ENCODE results near the gene NDUFA7.
"Not testable (repeated sequence)": the region's sequence is repeated elsewhere in the genome, so short reads cannot be mapped to it uniquely, and the experiment has no call there.

Gene NDUFA7

GRCh38 chr19:8318835-8319234 lies 2.3 kb downstream of the NDUFA7 start:
- not testable (repeated sequence) for DNase-seq

- no peak for DNase-seq
These were observed 4.6 kb downstream of the NDUFA7 start for GRCh38 chr19:8316351-8317125.

DNA sequence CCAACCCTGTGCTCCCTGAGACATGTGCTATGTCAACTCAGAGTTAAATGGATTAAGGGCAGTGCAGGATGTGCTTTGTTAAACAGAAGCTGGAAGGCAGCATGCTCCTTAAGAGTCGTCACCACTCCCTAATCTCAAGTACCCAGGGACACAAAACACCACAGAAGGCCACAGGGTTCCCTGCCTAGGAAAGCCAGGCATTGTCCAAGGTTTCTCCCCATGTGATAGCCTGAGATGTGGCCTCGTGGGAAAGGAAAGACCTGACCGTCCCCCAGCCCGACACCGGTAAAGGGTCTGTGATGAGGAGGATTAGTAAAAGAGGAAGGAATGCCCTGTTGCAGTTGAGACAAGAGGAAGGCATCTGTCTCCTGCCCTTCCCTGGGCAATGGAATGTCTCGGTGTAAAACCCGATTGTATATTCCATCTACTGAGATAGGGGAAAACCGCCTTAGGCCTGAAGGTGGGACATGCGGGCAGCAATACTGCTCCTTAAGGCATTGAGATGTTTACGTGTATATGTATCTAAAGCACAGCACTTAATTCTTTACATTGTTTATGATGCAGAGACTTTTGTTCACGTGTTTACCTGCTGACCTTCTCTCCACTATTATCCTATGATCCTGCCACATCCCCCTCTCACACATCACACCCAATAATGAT lies 6.1 kb downstream of the NDUFA7 start:
- not testable (repeated sequence) for DNase-seq

- no peak for DNase-seq
These were observed 9.5 kb downstream of the NDUFA7 start for GRCh38 chr19:8311461-8312260.

- no peak for DNase-seq
These were observed 10.7 kb downstream of the NDUFA7 start for GRCh38 chr19:8310342-8311055.

- DNase-seq, result no peak
These were observed 12.3 kb downstream of the NDUFA7 start for GRCh38 chr19:8308891-8309291.

GRCh38 chr19:8307965-8308866 lies 13.0 kb downstream of the NDUFA7 start, which contains the start of gene CD320:
TSS of gene CD320 (minus strand) at chr19:8308358. CDS start at chr19:8308290, 68 bp downstream.
- peak; percentile 84 for DNase-seq

- no peak for DNase-seq
These were observed 13.7 kb downstream of the NDUFA7 start for GRCh38 chr19:8307400-8307964.

DNA sequence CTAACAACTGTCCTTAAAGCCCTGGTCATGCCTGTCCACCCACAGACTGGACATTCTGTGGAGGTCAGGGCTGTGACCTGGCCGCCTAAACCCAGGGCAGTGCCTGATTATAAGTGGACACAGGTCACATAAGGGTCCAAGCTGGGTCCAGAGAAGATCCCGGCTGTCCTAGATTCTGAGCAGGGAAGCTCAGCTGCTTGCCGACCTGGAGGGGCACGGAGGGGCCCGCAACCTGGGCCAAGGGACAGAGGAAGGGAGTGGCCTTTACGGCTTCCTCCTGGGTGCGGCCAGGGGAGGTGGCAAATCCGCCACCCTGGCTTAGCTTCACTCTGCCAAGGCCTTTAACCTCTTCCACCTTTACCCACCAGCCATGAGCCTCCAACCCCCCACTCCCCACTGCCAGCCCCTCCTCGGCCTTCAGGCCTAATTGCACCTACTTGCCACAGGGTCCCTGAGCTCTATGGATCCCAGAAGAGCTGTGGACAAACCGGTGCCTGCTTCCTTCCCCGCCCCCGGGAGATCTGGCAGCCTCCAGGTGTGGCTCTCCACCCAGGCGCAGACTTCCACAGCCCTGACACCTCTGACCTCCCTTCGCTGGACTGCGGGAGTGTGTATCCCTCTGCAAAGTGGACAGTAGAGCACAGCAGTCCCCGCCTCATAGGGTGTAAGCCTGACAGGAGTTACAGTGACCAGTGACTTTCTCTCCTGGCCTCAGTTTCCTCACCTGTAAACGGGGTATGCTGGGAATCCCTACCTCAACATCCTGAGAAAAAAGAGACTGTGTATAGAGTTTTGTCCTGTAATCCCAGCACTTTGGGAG lies 14.7 kb downstream of the NDUFA7 start:
- no peak for DNase-seq

- no peak for DNase-seq
These were observed 15.4 kb downstream of the NDUFA7 start for GRCh38 chr19:8305798-8306197.

GRCh38 chr19:8304841-8305621 lies 16.1 kb downstream of the NDUFA7 start:
- DNase-seq, result no peak

- no peak for DNase-seq
These were observed 18.4 kb downstream of the NDUFA7 start for GRCh38 chr19:8302734-8303133.

DNA sequence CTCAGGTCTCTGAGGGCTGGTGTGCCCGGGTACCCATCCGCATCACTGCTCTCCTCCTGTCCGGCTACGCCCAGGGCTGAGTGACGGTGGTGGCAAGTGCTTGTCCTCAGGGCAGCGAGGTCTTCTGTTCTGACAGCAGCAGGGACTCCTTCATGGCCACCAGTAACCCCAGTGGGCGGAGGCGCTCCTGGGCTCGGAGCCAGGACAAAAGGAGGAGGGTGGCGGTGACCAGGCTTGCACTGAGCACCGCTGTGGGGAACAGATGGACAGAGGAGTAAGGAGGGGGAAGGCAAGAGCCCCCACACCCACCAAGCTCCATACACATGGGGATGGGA lies 18.9 kb downstream of the NDUFA7 start:
- no peak for DNase-seq

DNA sequence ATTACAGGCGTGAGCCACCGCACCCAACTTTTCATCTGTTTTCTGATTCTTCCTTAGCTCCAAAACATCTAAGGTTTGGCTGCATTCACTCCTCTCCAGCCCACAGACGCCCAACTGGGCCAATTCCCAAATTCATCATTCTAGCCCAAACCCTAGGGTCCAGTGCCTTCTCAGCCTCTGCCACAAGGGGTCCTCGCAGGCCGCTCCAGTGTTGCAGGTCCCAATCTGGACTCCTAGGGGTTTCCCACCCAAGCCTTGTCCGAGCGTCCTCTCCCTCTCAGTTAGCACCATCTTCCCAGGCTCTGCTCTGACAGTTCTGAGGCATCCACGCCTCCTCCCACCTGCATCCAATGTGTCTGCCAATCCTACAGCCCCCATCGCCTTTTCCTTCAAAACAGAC lies 29.8 kb downstream of the NDUFA7 start:
- DNase-seq, result not testable (repeated sequence)

DNA sequence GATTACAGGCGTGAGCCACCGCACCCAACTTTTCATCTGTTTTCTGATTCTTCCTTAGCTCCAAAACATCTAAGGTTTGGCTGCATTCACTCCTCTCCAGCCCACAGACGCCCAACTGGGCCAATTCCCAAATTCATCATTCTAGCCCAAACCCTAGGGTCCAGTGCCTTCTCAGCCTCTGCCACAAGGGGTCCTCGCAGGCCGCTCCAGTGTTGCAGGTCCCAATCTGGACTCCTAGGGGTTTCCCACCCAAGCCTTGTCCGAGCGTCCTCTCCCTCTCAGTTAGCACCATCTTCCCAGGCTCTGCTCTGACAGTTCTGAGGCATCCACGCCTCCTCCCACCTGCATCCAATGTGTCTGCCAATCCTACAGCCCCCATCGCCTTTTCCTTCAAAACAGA lies 44.7 kb downstream of the NDUFA7 start:
- DNase-seq, result not testable (repeated sequence)

- DNase-seq, result no peak
These were observed 51.5 kb downstream of the NDUFA7 start for GRCh38 chr19:8269724-8270123.

- DNase-seq, result no peak
These were observed 55.3 kb downstream of the NDUFA7 start for GRCh38 chr19:8265872-8266271.

GRCh38 chr19:8264248-8264647 lies 56.9 kb downstream of the NDUFA7 start:
- not testable (repeated sequence) for DNase-seq

DNA sequence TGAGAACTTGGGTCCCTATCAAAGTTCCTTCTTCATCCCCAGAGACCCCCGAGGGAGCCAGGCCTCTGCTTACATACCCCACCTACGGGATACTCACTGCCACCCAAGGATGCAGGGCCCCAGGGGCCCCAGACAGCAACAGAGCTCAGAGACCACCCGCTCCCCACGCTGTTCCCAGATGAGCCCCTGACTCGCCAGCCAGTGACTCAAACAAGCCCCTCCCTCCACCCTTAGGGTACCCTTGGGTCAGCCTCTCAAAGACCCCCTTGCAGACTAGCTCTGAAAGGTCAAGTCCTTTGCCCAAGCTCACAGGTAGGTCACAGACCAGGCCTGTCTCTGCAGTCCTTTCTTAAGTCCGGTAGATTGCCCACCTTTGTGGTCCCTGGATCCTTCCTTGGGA lies 58.7 kb downstream of the NDUFA7 start:
- no peak for DNase-seq

DNA sequence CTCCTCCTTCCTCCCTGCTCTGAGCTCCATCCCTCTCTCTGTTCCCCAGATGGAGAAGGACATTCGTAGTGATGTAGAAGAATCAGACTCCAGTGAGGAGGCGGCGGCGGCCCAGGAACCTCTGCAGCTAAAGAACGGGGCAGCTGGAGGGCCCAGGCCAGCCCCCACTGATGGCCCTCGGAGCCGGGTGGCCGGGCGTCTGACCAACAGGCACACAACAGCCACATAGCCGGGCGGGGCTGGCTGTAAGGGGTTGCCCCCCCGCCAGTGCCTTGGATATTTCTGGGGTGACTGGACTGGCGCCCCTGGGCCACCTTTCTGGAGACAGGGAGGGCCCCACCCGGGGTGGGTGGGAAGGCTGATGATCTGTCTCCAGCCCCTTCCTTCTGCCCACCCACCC lies 59.3 kb downstream of the NDUFA7 start:
- no peak for DNase-seq
